ENCODE data around the gene INTS14. TPM values are rescaled to one million over a fixed set of nuclear protein-coding genes. Genes with fewer than 3 reads are reported as not detected.
A peak's percentile ranks its signal among the peaks of the same experiment; 100 is the strongest.

Gene INTS14
- total RNA-seq, 1 experiment from 2014 or later = 50.1 TPM

DNA sequence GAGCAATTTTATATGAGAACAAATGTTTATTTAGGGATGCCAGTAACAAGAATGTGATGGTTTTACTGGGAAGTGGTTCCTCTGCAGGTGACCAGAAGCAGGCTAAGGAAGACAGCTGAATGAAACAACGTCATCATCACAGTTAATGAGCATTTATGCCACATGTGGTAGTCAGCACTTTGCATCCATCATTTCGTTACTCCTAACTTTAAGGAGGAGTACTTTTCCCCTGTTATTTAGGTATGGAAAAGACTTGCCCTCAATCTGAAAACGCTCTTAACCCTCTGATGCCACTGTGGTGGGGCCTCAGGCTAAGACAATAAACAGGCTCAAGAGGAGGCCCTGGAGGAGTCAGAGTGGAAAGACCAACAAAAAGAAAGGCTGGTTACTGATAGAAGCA, 31.2 kb downstream of the INTS14 start:
- Mint-ChIP-seq H3K27ac (ENCODE audit: unreplicated experiment) (no peak overlapping the region), H3K9me3 (ENCODE audit: low read depth, unreplicated experiment) (no peaks in the 10 kb centered on the region), H3K36me3 (ENCODE audit: insufficient read depth, unreplicated experiment) (peaks cover 36% of the 10 kb centered on the region), H3K27me3 (ENCODE audit: unreplicated experiment) (no peaks in the 10 kb centered on the region), H3K4me1 (ENCODE audit: low read depth, unreplicated experiment) (no peaks in the 10 kb centered on the region), H3K4me3 (ENCODE audit: low read depth, unreplicated experiment) (no peak overlapping the region)
- CTCF ChIA-PET = no interaction called here
- intact Hi-C loops (cut with micrococcal nuclease; ENCODE audit: unreplicated experiment) = no loop called here
- BruUV-seq (replicated peaks) = no TSS peak
- DNase-seq = no peak
- TF ChIP-seq CTCF (IDR thresholded peaks at IDR 0.05; ENCODE audit: unreplicated experiment) = no peak

GRCh38 chr15:65578904-65579728, 31.8 kb downstream of the INTS14 start:
- CTCF ChIA-PET = no interaction called here
- intact Hi-C loops (cut with micrococcal nuclease; ENCODE audit: unreplicated experiment) = no loop called here

GRCh38 chr15:65577129-65577996, 33.6 kb downstream of the INTS14 start:
- TF ChIP-seq CTCF (IDR thresholded peaks at IDR 0.05; ENCODE audit: unreplicated experiment) = no peak
- intact Hi-C loops (cut with micrococcal nuclease; ENCODE audit: unreplicated experiment) = no loop called here
- Mint-ChIP-seq H3K9me3 (ENCODE audit: low read depth, unreplicated experiment) (no peaks in the 10 kb centered on the region), H3K36me3 (ENCODE audit: insufficient read depth, unreplicated experiment) (peaks cover 47% of the 10 kb centered on the region), H3K27ac (ENCODE audit: unreplicated experiment) (no peak overlapping the region), H3K4me1 (ENCODE audit: low read depth, unreplicated experiment) (no peaks in the 10 kb centered on the region), H3K27me3 (ENCODE audit: unreplicated experiment) (no peaks in the 10 kb centered on the region), H3K4me3 (ENCODE audit: low read depth, unreplicated experiment) (no peak overlapping the region)
- DNase-seq = no peak
- CTCF ChIA-PET = no interaction called here
- BruUV-seq (replicated peaks) = TSS peak; percentile 84

More at GRCh38 chr15:65578904-65579728, 31.8 kb downstream of the INTS14 start:
- DNase-seq = no peak
- TF ChIP-seq CTCF (IDR thresholded peaks at IDR 0.05; ENCODE audit: unreplicated experiment) = no peak
- peaks cover 43% of the 10 kb centered on the region for H3K36me3 Mint-ChIP-seq (ENCODE audit: insufficient read depth, unreplicated experiment)
- no peak overlapping the region for H3K27ac Mint-ChIP-seq (ENCODE audit: unreplicated experiment)
- no peaks in the 10 kb centered on the region for H3K4me1 Mint-ChIP-seq (ENCODE audit: low read depth, unreplicated experiment)
- TSS peak; percentile 61 for BruUV-seq (replicated peaks)
- H3K9me3 Mint-ChIP-seq (ENCODE audit: low read depth, unreplicated experiment) = no peaks in the 10 kb centered on the region
- H3K4me3 Mint-ChIP-seq (ENCODE audit: low read depth, unreplicated experiment) = no peak overlapping the region
- H3K27me3 Mint-ChIP-seq (ENCODE audit: unreplicated experiment) = no peaks in the 10 kb centered on the region

GRCh38 chr15:65576664-65577063, 34.3 kb downstream of the INTS14 start:
- H3K27ac Mint-ChIP-seq (ENCODE audit: unreplicated experiment) = no peak overlapping the region
- CTCF ChIA-PET = no interaction called here
- TF ChIP-seq CTCF (IDR thresholded peaks at IDR 0.05; ENCODE audit: unreplicated experiment) = no peak
- no TSS peak for BruUV-seq (replicated peaks)
- H3K27me3 Mint-ChIP-seq (ENCODE audit: unreplicated experiment) = no peaks in the 10 kb centered on the region
- no peak for DNase-seq
- H3K4me3 Mint-ChIP-seq (ENCODE audit: low read depth, unreplicated experiment) = no peak overlapping the region
- intact Hi-C loops (cut with micrococcal nuclease; ENCODE audit: unreplicated experiment) = no loop called here
- H3K36me3 Mint-ChIP-seq (ENCODE audit: insufficient read depth, unreplicated experiment) = peaks cover 46% of the 10 kb centered on the region
- no peaks in the 10 kb centered on the region for H3K4me1 Mint-ChIP-seq (ENCODE audit: low read depth, unreplicated experiment)
- H3K9me3 Mint-ChIP-seq (ENCODE audit: low read depth, unreplicated experiment) = no peaks in the 10 kb centered on the region
